Activated CD8-positive, alpha-beta memory T cell treated with anti-CD3 and anti-CD28 coated beads, Interleukin-2, amount 10 ng/mL, durations not matched to agents 7 days and 5 days (primary cell): Measurements from ENCODE around the gene ZNF317. TPM values are rescaled to one million over a fixed set of nuclear protein-coding genes. Genes with fewer than 3 reads are reported as not detected.
A peak's percentile ranks its signal among the peaks of the same experiment; 100 is the strongest.

ENCODE experiments used
- ATAC-seq: fragments of 150-1000 bp; cut with Tn5 transposase; one replicate; pipeline ENCODE4 v1.10.0; 2021; ENCODE audit warnings: moderate library complexity
- CTCF ChIA-PET: fragments of 350-600 bp; sonication (Branson Sonifier 250); formaldehyde crosslinking; loops from one replicate; lab custom pipeline; 2021; ENCODE audit warnings: antibody characterized with exemption; lab: Charles Lee
- DNase-seq: peaks from one replicate; pipeline ENCODE4 v3.0.0-alpha.2; 2020
- H3K27ac Mint-ChIP-seq: one replicate; pipeline ENCODE4 v1.8.0; 2021; ENCODE audit warnings: mild to moderate bottlenecking, mixed read lengths
- H3K27me3 Mint-ChIP-seq: one replicate; pipeline ENCODE4 v1.8.0; 2021; ENCODE audit warnings: mixed read lengths
- H3K36me3 Mint-ChIP-seq: one replicate; pipeline ENCODE4 v1.8.0; 2021; ENCODE audit warnings: mild to moderate bottlenecking, mixed read lengths
- H3K4me1 Mint-ChIP-seq: one replicate; pipeline ENCODE4 v1.8.0; 2021; ENCODE audit warnings: mixed read lengths
- H3K4me3 Mint-ChIP-seq: one replicate; pipeline ENCODE4 v1.8.0; 2021; ENCODE audit warnings: mild to moderate bottlenecking, moderate library complexity, mixed read lengths
- H3K9me3 Mint-ChIP-seq: one replicate; pipeline ENCODE4 v1.8.0; 2022; ENCODE audit warnings: low read depth, mixed read lengths
- total RNA-seq, 2 experiments: library from RNA; stranded (reverse); gene quantifications; one replicate each; pipeline ENCODE4 v1.2.3, GENCODE V29; 2021

The ZNF317 gene
- total RNA-seq, 2 experiments from 2014 or later: 36.8 to 44.5 TPM

DNA sequence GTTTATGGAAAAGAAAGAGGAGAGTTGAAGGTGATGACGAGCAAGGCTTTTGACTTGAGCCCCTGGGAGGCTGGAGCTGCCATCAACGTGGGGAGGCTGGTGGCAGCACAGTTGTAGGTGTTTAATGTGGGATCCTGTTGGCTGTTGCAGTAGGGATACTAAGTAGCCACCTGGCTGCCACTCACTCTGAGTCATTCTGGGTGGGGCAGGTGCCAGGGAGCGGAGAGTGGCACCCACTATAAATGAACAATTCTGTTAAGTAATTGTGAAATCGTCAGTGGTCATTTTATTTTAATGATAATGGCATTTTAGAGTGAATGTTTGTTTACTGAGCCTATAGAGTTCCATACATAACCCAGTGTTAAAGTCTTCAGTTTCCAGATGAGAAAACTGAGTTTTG is 9.8 kb downstream of the ZNF317 start:
- no peaks in the 10 kb centered on the region for H3K27me3 Mint-ChIP-seq
- ATAC-seq: no peak
- no peak overlapping the region for H3K27ac Mint-ChIP-seq
- H3K4me3 Mint-ChIP-seq: no peak overlapping the region
- peaks cover 91% of the 10 kb centered on the region for H3K36me3 Mint-ChIP-seq
- H3K9me3 Mint-ChIP-seq: peaks cover 40% of the 10 kb centered on the region
- peaks cover 21% of the 10 kb centered on the region for H3K4me1 Mint-ChIP-seq
- CTCF ChIA-PET: no interaction called here
- no peak for DNase-seq

DNA sequence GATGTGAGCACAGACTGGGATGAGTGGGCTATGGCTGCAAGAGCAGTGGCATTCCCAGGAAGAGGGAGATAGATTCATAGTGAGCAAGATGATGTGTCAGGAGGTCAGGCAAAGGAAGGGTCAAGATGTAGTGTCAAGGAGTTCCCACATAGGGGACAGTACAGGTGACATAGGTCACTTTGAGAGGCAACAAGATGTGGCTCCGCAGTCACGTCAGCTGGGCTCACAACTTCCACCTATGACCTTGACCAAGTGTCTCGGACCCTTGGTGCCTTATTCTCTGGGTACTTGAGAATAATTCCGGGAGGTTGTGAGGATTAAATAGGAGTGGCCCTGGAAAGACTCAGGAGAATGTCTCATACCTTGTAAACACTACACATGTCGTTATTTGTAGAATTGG is 10.5 kb downstream of the ZNF317 start:
- ATAC-seq: no peak
- peaks cover 38% of the 10 kb centered on the region for H3K9me3 Mint-ChIP-seq
- no peak overlapping the region for H3K4me3 Mint-ChIP-seq
- H3K4me1 Mint-ChIP-seq: peaks cover 26% of the 10 kb centered on the region
- H3K27ac Mint-ChIP-seq: no peak overlapping the region
- H3K36me3 Mint-ChIP-seq: peaks cover 91% of the 10 kb centered on the region
- DNase-seq: no peak
- H3K27me3 Mint-ChIP-seq: no peaks in the 10 kb centered on the region
- CTCF ChIA-PET: no interaction called here

DNA sequence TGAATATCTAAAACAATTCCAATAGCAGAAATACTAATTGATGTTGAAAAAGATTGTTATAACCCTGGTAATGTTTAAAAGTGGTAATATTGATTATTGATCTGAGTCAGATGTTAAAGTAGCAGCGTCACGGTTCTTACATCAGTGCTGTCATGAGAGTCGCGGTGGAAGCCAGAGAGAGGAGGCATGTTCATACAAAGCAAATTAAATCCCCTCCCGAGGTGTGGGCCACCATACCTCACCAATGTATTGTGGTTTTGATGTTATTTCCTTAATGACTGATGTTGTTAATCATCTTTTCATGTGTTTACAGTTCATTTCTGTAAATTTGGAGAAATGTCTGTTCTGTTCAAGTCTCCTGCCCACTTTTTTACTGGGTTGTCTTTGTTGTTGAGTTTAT is 11.2 kb downstream of the ZNF317 start:
- no peak overlapping the region for H3K4me3 Mint-ChIP-seq
- H3K4me1 Mint-ChIP-seq: peaks cover 33% of the 10 kb centered on the region
- H3K9me3 Mint-ChIP-seq: peaks cover 37% of the 10 kb centered on the region
- peaks cover 94% of the 10 kb centered on the region for H3K36me3 Mint-ChIP-seq
- ATAC-seq (no peak), DNase-seq (no peak)
- H3K27me3 Mint-ChIP-seq: no peaks in the 10 kb centered on the region
- H3K27ac Mint-ChIP-seq: no peak overlapping the region
- CTCF ChIA-PET: no interaction called here

DNA sequence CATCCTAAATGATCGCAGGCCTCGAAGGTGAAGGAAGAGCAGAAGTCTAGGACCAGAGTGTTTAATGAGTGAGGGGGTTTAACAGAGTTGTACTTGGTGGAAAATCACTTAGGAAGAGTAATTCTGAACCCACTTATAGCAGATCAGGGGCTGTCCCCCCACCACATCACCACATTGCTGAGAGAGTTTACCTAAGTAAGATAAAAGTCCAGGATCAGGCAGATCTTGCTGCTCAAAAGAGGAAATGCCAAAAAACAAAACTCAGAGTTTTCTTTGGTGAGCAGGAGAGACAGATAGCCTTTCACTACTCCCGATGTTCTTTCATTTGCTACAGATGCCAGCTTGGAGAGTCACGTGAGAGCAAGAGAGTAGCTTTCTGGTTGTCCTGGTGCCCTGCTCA is 15.4 kb downstream of the ZNF317 start:
- Mint-ChIP-seq H3K27me3 (no peaks in the 10 kb centered on the region), H3K4me1 (peaks cover 20% of the 10 kb centered on the region), H3K27ac (no peak overlapping the region), H3K36me3 (peaks cover 94% of the 10 kb centered on the region), H3K4me3 (no peak overlapping the region), H3K9me3 (peaks cover 31% of the 10 kb centered on the region)
- CTCF ChIA-PET: no interaction called here
- ATAC-seq (no peak), DNase-seq (no peak)

DNA sequence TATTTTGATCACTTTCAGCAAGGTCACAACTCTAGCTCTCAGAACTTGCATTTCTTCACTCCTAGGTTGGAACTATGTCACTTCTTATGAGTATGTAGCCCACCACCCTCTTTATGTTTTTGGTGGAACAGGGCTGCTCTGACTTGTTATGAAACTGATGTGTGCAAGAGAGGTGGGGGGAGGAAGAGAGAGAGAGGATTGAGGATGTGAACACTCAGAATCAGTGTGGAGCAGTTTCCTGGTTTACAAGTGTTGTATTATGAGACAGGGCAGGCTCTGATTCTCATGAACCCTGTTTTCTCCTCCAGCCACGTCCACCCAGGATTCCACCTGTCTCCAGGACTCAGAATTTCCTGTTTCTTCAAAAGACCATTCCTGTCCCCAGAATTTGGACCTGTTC is 16.1 kb downstream of the ZNF317 start:
- Mint-ChIP-seq H3K4me3 (no peak overlapping the region), H3K4me1 (peaks cover 15% of the 10 kb centered on the region), H3K36me3 (peaks cover 94% of the 10 kb centered on the region), H3K9me3 (peaks cover 33% of the 10 kb centered on the region), H3K27ac (no peak overlapping the region), H3K27me3 (no peaks in the 10 kb centered on the region)
- CTCF ChIA-PET: no interaction called here
- no peak for ATAC-seq
- DNase-seq: no peak

DNA sequence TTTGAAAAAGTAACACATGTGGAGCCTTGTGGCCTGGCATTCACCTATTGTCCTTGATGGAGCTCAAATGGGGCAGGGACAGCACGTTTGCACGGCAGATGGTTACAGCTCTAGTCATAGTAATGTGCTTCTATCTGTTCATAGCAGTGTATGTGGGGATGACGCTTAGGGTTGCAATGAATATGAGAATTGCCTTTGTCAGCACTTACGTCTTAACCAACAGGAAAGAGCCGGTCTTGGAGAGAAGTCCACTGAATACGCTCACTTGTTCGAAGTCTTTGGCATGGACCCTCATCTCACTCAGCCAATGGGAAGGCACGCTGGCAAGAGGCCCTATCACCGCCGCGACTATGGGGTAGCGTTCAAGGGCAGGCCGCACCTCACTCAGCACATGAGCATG is 19.7 kb downstream of the ZNF317 start:
- H3K36me3 Mint-ChIP-seq: peaks cover 95% of the 10 kb centered on the region
- CTCF ChIA-PET: no interaction called here
- H3K9me3 Mint-ChIP-seq: peaks cover 25% of the 10 kb centered on the region
- ATAC-seq (no peak), DNase-seq (no peak)
- no peak overlapping the region for H3K4me3 Mint-ChIP-seq
- no peaks in the 10 kb centered on the region for H3K27me3 Mint-ChIP-seq
- H3K27ac Mint-ChIP-seq: no peak overlapping the region
- H3K4me1 Mint-ChIP-seq: peaks cover 11% of the 10 kb centered on the region

DNA sequence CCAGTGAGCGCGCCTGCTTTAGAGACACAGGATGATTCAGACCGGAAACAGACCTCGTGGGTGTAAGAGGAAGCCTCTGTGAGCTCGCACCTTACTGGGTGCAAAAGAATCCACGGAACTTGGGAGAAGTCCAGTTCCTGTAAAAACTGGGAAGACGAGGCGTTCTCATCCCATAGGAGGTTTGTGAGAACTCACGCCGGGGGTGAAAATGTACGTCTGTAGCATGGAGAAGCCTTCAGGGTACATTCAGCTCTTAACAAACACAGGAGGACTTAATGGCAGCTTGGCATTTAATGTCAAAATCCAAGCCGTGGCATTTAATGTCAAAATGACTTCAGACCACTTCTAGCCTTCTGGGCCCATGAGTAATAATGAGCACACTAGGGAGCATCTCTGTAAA is 21.2 kb downstream of the ZNF317 start:
- H3K36me3 Mint-ChIP-seq: peaks cover 95% of the 10 kb centered on the region
- no peak overlapping the region for H3K27ac Mint-ChIP-seq
- no peaks in the 10 kb centered on the region for H3K4me1 Mint-ChIP-seq
- H3K4me3 Mint-ChIP-seq: no peak overlapping the region
- H3K9me3 Mint-ChIP-seq: peaks cover 26% of the 10 kb centered on the region
- ATAC-seq (no peak), DNase-seq (no peak)
- CTCF ChIA-PET: no interaction called here
- no peaks in the 10 kb centered on the region for H3K27me3 Mint-ChIP-seq

DNA sequence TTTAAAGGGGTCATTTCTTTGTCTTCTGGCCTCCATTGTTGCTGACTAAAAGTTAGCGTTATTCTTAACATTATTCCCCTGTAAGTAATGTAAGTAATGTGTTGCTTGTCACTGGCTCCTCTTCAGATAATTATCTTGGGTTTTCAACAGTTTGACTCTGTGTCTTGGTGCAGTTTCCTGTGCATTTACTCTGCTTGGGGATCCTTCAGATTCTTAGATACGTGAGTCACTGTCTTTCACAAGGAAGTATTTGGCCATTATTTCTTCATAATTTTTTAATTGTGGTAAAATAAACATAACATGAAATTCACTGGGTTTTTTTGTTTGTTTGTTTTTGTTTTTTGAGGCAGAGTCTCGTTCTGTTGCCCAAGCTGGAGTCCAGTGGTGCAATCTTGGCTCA is 25.1 kb downstream of the ZNF317 start:
- no peak for DNase-seq
- no peak overlapping the region for H3K27ac Mint-ChIP-seq
- CTCF ChIA-PET: no interaction called here

DNA sequence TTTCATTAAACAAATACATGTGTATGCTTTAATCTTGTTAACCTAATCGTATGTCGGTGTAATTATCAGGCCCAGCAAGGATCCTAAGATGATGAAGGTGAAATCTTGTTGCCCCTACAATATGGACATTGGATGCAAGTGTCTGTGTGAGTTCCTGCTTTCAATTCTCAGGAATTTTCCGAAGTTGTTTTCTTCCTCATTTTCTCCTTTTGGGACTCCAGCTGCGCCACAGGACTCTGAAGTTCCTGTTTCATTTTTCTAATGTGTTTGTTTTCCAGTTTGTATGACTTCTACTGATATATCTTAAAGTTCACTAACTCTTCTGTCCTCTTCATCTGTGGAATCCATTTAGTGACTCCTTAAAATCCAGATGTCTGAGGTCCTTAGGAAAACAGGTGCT is 26.6 kb downstream of the ZNF317 start:
- H3K27me3 Mint-ChIP-seq: no peaks in the 10 kb centered on the region
- peaks cover 6% of the 10 kb centered on the region for H3K9me3 Mint-ChIP-seq
- H3K4me1 Mint-ChIP-seq: no peaks in the 10 kb centered on the region
- DNase-seq (no peak), ATAC-seq (no peak)
- H3K27ac Mint-ChIP-seq: no peak overlapping the region
- CTCF ChIA-PET: no interaction called here
- H3K4me3 Mint-ChIP-seq: no peak overlapping the region
- H3K36me3 Mint-ChIP-seq: peaks cover 62% of the 10 kb centered on the region

More for the DNA sequence above, 25.1 kb downstream of the ZNF317 start:
- H3K27me3 Mint-ChIP-seq: no peaks in the 10 kb centered on the region
- peaks cover 78% of the 10 kb centered on the region for H3K36me3 Mint-ChIP-seq
- no peak for ATAC-seq
- peaks cover 19% of the 10 kb centered on the region for H3K9me3 Mint-ChIP-seq
- no peaks in the 10 kb centered on the region for H3K4me1 Mint-ChIP-seq
- H3K4me3 Mint-ChIP-seq: no peak overlapping the region

DNA sequence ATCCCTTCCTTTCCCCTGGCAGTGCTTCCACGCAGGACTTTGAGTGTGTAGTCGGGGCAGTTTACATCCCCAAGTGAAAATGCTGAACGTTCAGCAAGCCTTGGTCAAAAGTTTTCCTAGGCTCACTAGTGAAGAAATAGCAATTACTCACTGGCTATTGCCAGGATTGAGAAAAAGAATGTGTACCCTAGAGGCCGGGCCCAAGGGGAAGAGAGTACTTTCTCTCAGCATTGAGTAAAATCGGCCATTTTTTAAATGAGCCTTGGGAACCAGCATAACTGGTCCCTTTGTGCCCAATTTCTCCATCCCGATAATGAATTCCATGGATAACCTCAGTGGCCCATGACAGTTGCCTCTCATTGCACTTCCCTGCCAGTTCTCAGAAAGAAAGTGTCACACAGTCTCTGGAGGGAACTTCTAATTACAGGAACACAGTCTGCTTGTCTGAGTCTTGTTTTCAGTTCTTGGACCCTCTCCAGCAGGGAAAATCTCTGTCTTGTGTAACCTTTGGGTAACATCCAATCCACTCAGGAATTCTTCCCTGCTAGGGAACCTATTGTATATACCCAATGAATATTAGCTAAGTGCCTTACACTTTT is 31.3 kb downstream of the ZNF317 start:
- DNase-seq (peak; percentile 7), ATAC-seq (no peak)
- no peaks in the 10 kb centered on the region for H3K9me3 Mint-ChIP-seq
- H3K27me3 Mint-ChIP-seq: no peaks in the 10 kb centered on the region
- CTCF ChIA-PET: no interaction called here
- no peak overlapping the region for H3K4me3 Mint-ChIP-seq
- H3K36me3 Mint-ChIP-seq: peaks cover 19% of the 10 kb centered on the region
- H3K27ac Mint-ChIP-seq: no peak overlapping the region
- no peaks in the 10 kb centered on the region for H3K4me1 Mint-ChIP-seq

DNA sequence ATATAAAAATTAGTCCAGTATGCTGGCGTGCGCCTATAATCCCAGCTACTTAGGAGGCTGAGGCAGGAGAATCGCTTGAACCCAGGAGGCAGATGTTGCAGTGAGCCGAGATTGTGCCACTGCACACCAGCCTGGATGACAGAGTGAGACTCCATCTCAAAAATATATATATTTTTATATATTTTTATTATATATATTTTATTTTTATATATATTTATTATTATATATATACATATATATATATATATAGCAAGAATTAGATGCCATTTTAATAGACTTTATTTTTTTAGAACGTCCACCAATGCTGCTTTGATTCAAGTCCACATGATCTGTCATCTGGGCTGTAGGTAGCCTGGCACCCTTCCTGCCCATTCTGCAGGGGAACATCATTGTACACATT is 35.1 kb downstream of the ZNF317 start:
- H3K27ac Mint-ChIP-seq: no peak overlapping the region
- CTCF ChIA-PET: no interaction called here
- ATAC-seq (no peak), DNase-seq (no peak)
- H3K36me3 Mint-ChIP-seq: no peaks in the 10 kb centered on the region
- no peak overlapping the region for H3K4me3 Mint-ChIP-seq
- H3K4me1 Mint-ChIP-seq: no peaks in the 10 kb centered on the region
- H3K27me3 Mint-ChIP-seq: no peaks in the 10 kb centered on the region
- H3K9me3 Mint-ChIP-seq: peaks cover 3% of the 10 kb centered on the region

DNA sequence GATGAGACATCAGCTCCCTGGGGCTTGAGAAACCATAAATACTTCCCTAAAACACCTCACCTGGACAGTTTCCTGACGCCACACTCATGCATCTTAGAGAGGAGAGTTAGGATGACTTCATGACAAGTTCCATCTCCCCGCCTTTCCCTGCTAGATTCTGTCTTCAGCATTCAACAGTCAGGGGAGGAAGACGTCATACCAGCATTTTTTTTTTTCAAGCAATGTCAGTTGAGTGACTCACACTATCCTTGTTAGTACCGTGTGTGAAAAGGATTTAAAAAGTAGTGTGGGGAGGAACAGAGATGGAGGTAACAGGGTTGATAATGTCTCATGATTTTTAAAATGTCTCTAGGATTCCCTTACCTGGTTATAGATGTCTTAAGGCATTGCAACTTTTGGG is 38.7 kb downstream of the ZNF317 start, which contains the start of gene OR7D2:
OR7D2 (plus strand) TSS at position 79 of the 400 bp plus-strand sequence. CDS start 6,803 bp downstream, outside the sequence.
- CTCF ChIA-PET: no interaction called here
- no peak within 1 kb of the TSS for H3K4me3 Mint-ChIP-seq
- peaks cover 3% of the 10 kb centered on the region for H3K9me3 Mint-ChIP-seq
- no peak for DNase-seq
- H3K4me1 Mint-ChIP-seq: no peaks in the 10 kb centered on the region
- no peaks in the 10 kb centered on the region for H3K36me3 Mint-ChIP-seq
- no peaks in the 10 kb centered on the region for H3K27me3 Mint-ChIP-seq
- H3K27ac Mint-ChIP-seq: no peak within 1 kb of the TSS
- ATAC-seq: no peak

DNA sequence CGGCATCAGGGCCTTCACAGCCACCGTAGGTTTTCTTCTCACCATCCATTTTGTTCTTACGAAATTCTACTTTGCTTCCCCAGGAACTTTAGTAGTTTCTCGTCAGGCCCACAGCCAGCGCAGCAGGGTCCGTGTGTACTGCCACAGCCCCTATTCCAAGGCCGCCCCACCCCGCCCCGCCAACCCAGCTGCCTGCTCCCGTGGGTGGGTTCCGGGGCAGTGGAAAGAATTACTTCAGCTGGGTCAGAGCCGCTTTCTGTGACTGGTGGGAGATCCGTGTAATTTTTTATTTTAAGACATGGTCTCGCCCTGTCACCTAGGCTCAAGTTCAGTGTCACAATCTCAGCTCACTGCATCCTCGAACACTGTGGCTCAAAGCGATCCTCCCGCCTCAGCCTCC is 42.8 kb downstream of the ZNF317 start:
- no peaks in the 10 kb centered on the region for H3K9me3 Mint-ChIP-seq
- H3K36me3 Mint-ChIP-seq: no peaks in the 10 kb centered on the region
- CTCF ChIA-PET: no interaction called here
- DNase-seq (peak; percentile 18), ATAC-seq (no peak)
- H3K27ac Mint-ChIP-seq: no peak overlapping the region
- no peaks in the 10 kb centered on the region for H3K4me1 Mint-ChIP-seq
- no peaks in the 10 kb centered on the region for H3K27me3 Mint-ChIP-seq
- no peak overlapping the region for H3K4me3 Mint-ChIP-seq

DNA sequence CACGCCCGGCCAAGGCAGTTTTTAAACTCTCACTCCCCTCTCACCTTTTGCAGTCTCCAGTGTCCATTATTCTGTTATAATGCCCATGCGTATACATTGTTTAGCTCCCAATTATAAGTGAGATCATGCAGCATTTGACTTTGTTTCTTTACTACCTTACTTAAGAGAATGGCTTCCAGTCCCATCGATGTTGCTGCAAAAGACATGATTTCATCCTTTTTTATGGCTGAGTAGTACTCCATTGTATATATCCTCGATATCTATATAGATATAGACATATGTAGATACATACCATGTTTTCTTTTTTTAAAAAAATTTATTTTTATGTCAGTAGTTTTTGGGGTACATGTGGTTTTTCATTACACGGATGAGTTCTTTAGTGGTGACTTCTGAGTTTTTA is 47.0 kb downstream of the ZNF317 start:
- H3K36me3 Mint-ChIP-seq: no peaks in the 10 kb centered on the region
- DNase-seq: no peak

More for the DNA sequence above, 47.0 kb downstream of the ZNF317 start:
- peaks cover 5% of the 10 kb centered on the region for H3K9me3 Mint-ChIP-seq
- no peak overlapping the region for H3K4me3 Mint-ChIP-seq
- no peaks in the 10 kb centered on the region for H3K4me1 Mint-ChIP-seq
- no peaks in the 10 kb centered on the region for H3K27me3 Mint-ChIP-seq
- no peak overlapping the region for H3K27ac Mint-ChIP-seq
- CTCF ChIA-PET: interaction anchor here (0.6 kb wide), 1 partner anchor 98 kb away, joined by 3 read pairs; no protein-coding TSS in a partner anchor
- ATAC-seq: no peak
